ENCODE data around the gene IMMT.

The IMMT gene

DNA sequence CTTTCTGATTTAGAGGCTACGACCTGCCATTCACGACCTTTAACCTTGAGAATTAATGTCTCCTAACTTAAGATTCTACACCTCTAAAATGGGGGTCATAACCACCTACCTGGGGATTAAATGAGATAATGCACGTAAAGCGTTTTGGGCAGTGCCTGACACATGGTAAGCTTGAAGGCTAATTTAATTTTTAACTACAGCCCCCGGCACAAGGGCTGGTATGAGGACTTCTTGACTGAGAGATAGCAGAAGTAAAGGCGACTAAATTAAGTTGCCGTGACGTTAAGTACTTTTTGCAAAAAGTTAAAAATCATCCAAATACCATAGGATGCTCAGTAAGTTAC lies 4.5 kb upstream of the IMMT start:
- no peak for DNase-seq
- no peaks in the 10 kb centered on the region for H3K9me3 Mint-ChIP-seq
- H3K27ac Mint-ChIP-seq: peak overlapping the region; percentile 96
- peaks cover 46% of the 10 kb centered on the region for H3K36me3 Mint-ChIP-seq (ENCODE audit: low read depth)
- H3K4me1 Mint-ChIP-seq (ENCODE audit: low read depth): peaks cover 44% of the 10 kb centered on the region
- peak overlapping the region; percentile 90 for H3K4me3 Mint-ChIP-seq
- no peaks in the 10 kb centered on the region for H3K27me3 Mint-ChIP-seq

- peak overlapping the region; percentile 91 for H3K4me3 Mint-ChIP-seq
Measured at GRCh38 chr2:86195808-86196387, 636 bp upstream of the IMMT start.

DNA sequence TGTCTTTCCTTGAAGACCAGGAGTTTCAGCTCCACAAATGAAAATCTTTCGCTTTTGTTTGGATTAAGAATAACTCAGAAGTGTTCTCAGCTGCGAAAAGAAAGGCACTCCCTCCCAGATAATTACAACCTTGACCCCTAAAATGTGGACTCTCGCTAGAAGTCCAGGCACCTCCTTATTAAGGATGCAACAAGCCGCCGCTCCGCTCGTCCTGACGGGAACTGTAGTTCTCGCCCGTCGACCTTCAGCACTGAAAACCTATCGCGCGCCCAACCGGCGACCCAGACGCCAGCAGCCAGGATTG lies 559 bp downstream of the IMMT start:
- H3K9me3 Mint-ChIP-seq: no peaks in the 10 kb centered on the region
- H3K36me3 Mint-ChIP-seq (ENCODE audit: low read depth): peaks cover 61% of the 10 kb centered on the region
- peak overlapping the region; percentile 91 for H3K4me3 Mint-ChIP-seq
- no peak for DNase-seq
- H3K27me3 Mint-ChIP-seq: no peaks in the 10 kb centered on the region
- peak overlapping the region; percentile 97 for H3K27ac Mint-ChIP-seq
- peaks cover 56% of the 10 kb centered on the region for H3K4me1 Mint-ChIP-seq (ENCODE audit: low read depth)

More at GRCh38 chr2:86195808-86196387, 636 bp upstream of the IMMT start:
- DNase-seq: no peak
- H3K4me1 Mint-ChIP-seq (ENCODE audit: low read depth): peaks cover 49% of the 10 kb centered on the region
- H3K36me3 Mint-ChIP-seq (ENCODE audit: low read depth): peaks cover 52% of the 10 kb centered on the region
- H3K9me3 Mint-ChIP-seq: no peaks in the 10 kb centered on the region
- peak overlapping the region; percentile 97 for H3K27ac Mint-ChIP-seq
- H3K27me3 Mint-ChIP-seq: no peaks in the 10 kb centered on the region

- H3K27ac Mint-ChIP-seq: peak overlapping the region; percentile 97
- no peaks in the 10 kb centered on the region for H3K9me3 Mint-ChIP-seq
- peaks cover 61% of the 10 kb centered on the region for H3K36me3 Mint-ChIP-seq (ENCODE audit: low read depth)
- H3K4me1 Mint-ChIP-seq (ENCODE audit: low read depth): peaks cover 60% of the 10 kb centered on the region
- DNase-seq: no peak
- H3K4me3 Mint-ChIP-seq: peak overlapping the region; percentile 91
- no peaks in the 10 kb centered on the region for H3K27me3 Mint-ChIP-seq
Measured at GRCh38 chr2:86193901-86194567, 1.2 kb downstream of the IMMT start.

DNA sequence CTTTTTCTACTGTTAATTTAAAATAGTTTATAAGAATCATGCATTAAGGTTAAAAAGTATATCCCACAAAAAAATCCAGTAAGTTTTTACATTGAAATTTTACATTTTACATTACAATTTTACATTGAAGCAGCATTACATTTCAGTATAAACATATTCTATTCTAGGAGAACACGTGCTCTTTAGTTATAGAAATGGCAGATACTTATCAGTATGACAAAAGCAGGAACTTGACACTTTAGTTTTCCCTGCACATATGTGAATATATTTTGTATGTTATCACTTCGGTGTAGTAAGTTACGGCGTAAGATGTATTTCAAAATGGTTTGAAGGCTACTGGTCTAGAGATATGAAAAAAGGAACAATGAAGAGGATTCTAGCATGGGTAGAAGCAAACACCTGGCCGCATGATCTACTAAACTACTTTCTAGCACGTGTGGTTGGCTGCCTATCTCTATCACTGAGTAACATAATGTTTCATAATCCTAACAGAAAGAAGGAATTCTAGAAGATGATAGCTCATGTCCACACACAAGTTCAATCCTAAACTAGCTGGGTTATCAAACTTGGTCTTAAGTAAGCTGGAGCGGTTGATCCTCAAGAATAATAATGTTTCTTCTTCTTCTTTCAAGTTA lies 5.4 kb downstream of the IMMT start:
- H3K27me3 Mint-ChIP-seq: no peaks in the 10 kb centered on the region
- peaks cover 86% of the 10 kb centered on the region for H3K36me3 Mint-ChIP-seq (ENCODE audit: low read depth)
- H3K9me3 Mint-ChIP-seq: no peaks in the 10 kb centered on the region
- no peak overlapping the region for H3K4me3 Mint-ChIP-seq
- H3K4me1 Mint-ChIP-seq (ENCODE audit: low read depth): peaks cover 85% of the 10 kb centered on the region
- no peak for DNase-seq
- no peak overlapping the region for H3K27ac Mint-ChIP-seq

DNA sequence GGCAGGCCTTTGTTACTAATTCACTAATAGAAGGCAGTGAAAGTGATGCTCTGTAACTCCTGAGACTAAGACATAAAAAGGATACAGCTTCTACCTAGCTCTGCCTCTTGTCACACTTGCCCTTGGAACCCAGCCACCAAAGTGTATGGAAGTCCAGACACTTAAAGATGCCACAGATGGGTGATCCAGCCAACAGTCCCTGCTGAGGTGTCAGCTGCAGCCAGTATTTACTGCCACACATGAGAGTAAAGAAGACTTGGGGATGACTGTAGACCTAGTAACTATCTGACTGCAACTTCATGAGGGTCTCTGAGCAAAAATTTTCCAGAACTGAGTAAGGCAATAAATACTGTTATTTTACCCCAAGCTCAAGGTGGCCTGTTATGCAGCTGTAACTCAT lies 8.8 kb downstream of the IMMT start:
- peak overlapping the region; percentile 94 for H3K27ac Mint-ChIP-seq
- no peak for DNase-seq
- no peak overlapping the region for H3K4me3 Mint-ChIP-seq
- peaks cover 75% of the 10 kb centered on the region for H3K36me3 Mint-ChIP-seq (ENCODE audit: low read depth)
- H3K9me3 Mint-ChIP-seq: no peaks in the 10 kb centered on the region
- H3K27me3 Mint-ChIP-seq: no peaks in the 10 kb centered on the region
- H3K4me1 Mint-ChIP-seq (ENCODE audit: low read depth): peaks cover 82% of the 10 kb centered on the region

GRCh38 chr2:86185517-86186212 lies 9.6 kb downstream of the IMMT start:
- H3K27ac Mint-ChIP-seq: peak overlapping the region; percentile 94
- H3K36me3 Mint-ChIP-seq (ENCODE audit: low read depth): peaks cover 71% of the 10 kb centered on the region
- DNase-seq: no peak
- H3K9me3 Mint-ChIP-seq: no peaks in the 10 kb centered on the region
- H3K4me3 Mint-ChIP-seq: peak overlapping the region; percentile 57
- H3K4me1 Mint-ChIP-seq (ENCODE audit: low read depth): peaks cover 74% of the 10 kb centered on the region
- H3K27me3 Mint-ChIP-seq: no peaks in the 10 kb centered on the region

DNA sequence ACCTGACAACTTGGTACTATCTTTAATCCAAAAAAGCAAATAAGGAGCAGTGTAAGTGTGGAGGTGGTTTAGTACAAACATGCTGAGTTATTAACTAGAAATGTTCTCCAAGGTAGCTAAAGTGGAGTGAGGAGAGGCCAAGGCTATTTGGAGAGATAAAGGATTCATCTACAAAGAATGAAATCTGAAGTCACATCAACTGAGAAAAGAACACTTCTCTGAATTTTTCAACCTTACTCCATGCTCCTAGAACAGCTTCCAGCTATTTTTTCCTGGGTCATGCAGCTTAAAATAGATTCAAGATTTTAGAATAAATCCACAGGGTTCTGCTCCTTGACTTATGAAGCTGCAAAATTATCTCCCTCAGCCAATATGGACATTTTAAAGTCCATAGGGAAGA lies 18.7 kb downstream of the IMMT start:
- Mint-ChIP-seq H3K36me3 (ENCODE audit: low read depth) (peaks cover 88% of the 10 kb centered on the region), H3K27ac (no peak overlapping the region), H3K4me3 (no peak overlapping the region), H3K27me3 (no peaks in the 10 kb centered on the region), H3K9me3 (no peaks in the 10 kb centered on the region), H3K4me1 (ENCODE audit: low read depth) (peaks cover 20% of the 10 kb centered on the region)
- DNase-seq: no peak

DNA sequence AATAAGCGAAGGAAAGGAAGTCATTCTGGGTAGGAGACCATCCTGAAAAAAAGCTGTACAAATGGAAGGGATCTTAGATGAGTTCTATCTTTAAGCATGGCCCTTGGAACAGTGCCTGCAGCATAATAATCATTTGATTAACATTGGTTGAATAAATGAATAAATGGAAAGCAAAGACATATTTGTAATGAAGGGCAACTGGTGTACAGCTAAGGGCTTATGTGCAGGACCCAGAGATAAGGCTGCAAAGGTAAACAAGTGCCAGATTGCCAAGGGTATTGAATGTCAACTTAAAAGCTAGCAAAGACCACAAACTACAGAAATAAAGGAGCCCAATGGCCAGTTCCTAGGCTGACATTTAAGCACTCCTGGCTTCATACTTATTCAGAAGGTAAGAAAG lies 19.4 kb downstream of the IMMT start:
- H3K4me1 Mint-ChIP-seq (ENCODE audit: low read depth): peaks cover 19% of the 10 kb centered on the region
- DNase-seq: no peak
- no peaks in the 10 kb centered on the region for H3K27me3 Mint-ChIP-seq
- H3K27ac Mint-ChIP-seq: no peak overlapping the region
- no peaks in the 10 kb centered on the region for H3K9me3 Mint-ChIP-seq
- H3K36me3 Mint-ChIP-seq (ENCODE audit: low read depth): peaks cover 92% of the 10 kb centered on the region
- no peak overlapping the region for H3K4me3 Mint-ChIP-seq

DNA sequence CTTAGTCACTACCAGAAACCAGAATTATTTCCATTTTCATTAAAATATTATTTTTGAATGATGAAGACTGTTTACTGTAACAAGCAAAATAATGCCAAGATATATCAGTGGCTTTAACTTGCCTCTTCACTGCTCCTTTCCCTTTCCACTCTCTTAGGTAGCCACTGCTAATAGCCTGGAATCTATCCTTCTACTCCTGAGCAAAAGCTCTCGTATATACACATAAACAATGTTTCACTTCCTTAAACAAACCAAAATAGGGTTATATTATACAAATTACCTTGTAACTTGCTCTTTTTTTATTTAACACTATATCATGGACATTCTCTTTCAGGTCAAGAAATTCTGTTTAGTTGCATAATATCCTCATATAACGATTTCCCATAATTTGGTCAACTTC lies 20.8 kb downstream of the IMMT start:
- H3K27me3 Mint-ChIP-seq: no peaks in the 10 kb centered on the region
- H3K4me1 Mint-ChIP-seq (ENCODE audit: low read depth): peaks cover 19% of the 10 kb centered on the region
- no peak overlapping the region for H3K27ac Mint-ChIP-seq
- no peak overlapping the region for H3K4me3 Mint-ChIP-seq
- DNase-seq: no peak
- H3K36me3 Mint-ChIP-seq (ENCODE audit: low read depth): peaks cover 92% of the 10 kb centered on the region
- no peaks in the 10 kb centered on the region for H3K9me3 Mint-ChIP-seq

GRCh38 chr2:86172610-86173009 lies 22.7 kb downstream of the IMMT start:
- peaks cover 93% of the 10 kb centered on the region for H3K36me3 Mint-ChIP-seq (ENCODE audit: low read depth)
- H3K27ac Mint-ChIP-seq: peak overlapping the region; percentile 54
- H3K9me3 Mint-ChIP-seq: no peaks in the 10 kb centered on the region
- H3K27me3 Mint-ChIP-seq: no peaks in the 10 kb centered on the region
- DNase-seq: no peak
- H3K4me1 Mint-ChIP-seq (ENCODE audit: low read depth): peaks cover 19% of the 10 kb centered on the region
- H3K4me3 Mint-ChIP-seq: no peak overlapping the region

DNA sequence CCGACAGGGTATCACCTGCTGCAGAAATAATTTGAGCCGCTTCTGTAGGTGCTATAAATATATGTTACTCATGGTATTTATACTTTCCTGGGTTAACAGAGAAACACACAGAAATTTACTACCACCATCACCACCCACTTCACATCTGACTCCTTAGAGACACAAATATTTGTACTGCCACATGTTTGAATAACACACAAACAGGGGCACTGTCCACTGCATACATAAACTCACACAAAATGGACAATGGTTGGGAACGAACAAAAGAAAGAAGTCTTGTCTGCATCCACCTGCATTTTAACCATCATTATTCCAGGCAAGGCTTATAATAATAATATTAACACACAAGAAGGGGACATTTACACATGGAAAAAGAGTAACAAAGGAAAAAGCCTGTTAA lies 24.0 kb downstream of the IMMT start:
- Mint-ChIP-seq H3K36me3 (ENCODE audit: low read depth) (peaks cover 91% of the 10 kb centered on the region), H3K27ac (no peak overlapping the region), H3K27me3 (no peaks in the 10 kb centered on the region), H3K9me3 (no peaks in the 10 kb centered on the region), H3K4me1 (ENCODE audit: low read depth) (peaks cover 13% of the 10 kb centered on the region), H3K4me3 (no peak overlapping the region)
- no peak for DNase-seq

GRCh38 chr2:86170449-86170848 lies 24.8 kb downstream of the IMMT start:
- Mint-ChIP-seq H3K27ac (no peak overlapping the region), H3K4me3 (no peak overlapping the region), H3K4me1 (ENCODE audit: low read depth) (peaks cover 7% of the 10 kb centered on the region), H3K9me3 (no peaks in the 10 kb centered on the region), H3K27me3 (no peaks in the 10 kb centered on the region), H3K36me3 (ENCODE audit: low read depth) (peaks cover 90% of the 10 kb centered on the region)
- no peak for DNase-seq

- peak overlapping the region; percentile 16 for H3K27ac Mint-ChIP-seq
- H3K9me3 Mint-ChIP-seq: no peaks in the 10 kb centered on the region
- H3K4me1 Mint-ChIP-seq (ENCODE audit: low read depth): no peaks in the 10 kb centered on the region
- DNase-seq: no peak
- H3K27me3 Mint-ChIP-seq: no peaks in the 10 kb centered on the region
- peaks cover 91% of the 10 kb centered on the region for H3K36me3 Mint-ChIP-seq (ENCODE audit: low read depth)
- H3K4me3 Mint-ChIP-seq: no peak overlapping the region
Measured at GRCh38 chr2:86160156-86160952, 34.9 kb downstream of the IMMT start.

Data from activated T-cell treated with anti-CD3 and anti-CD28 coated beads, Interleukin-2, amount 50 U/mL, for 24 hours (primary cell).